Brain microvascular endothelial cell (primary cell): ENCODE data around the gene RBCK1.

ENCODE experiments used
- DNase-seq: peaks from one replicate; pipeline ENCODE4 v3.0.0-alpha.2; 2020
- H3K27ac ChIP-seq: fragments of 250-450 bp; sonication (Bioruptor Pico); 2 replicates; pipeline ENCODE4 v1.5.1; 2020; ENCODE audit warnings: mild to moderate bottlenecking, moderate library complexity
- H3K27me3 ChIP-seq: fragments of 250-450 bp; sonication (Bioruptor Pico); replicated peaks from 2 replicates; pipeline ENCODE4 v1.5.1; 2020; ENCODE audit warnings: mild to moderate bottlenecking
- H3K36me3 ChIP-seq: fragments of 250-450 bp; sonication (Bioruptor Pico); replicated peaks from 2 replicates; pipeline ENCODE4 v1.5.1; 2020; ENCODE audit warnings: mild to moderate bottlenecking
- H3K4me3 ChIP-seq: 2 replicates; pipeline ENCODE4 v1.5.1; 2011; ENCODE audit warnings: low read depth, mild to moderate bottlenecking, control low read depth, low read length, moderate library complexity
- in situ Hi-C: cut with HindIII; loops from 2 replicates; pipeline ENCODE4 v1.10.0; 2017; ENCODE audit warnings: low sequenced_read_pairs, low pct_ligation_motif_present
- TF ChIP-seq, protein P1 (sequence below): IDR thresholded peaks from 2 replicates; pipeline ENCODE4 v1.5.1; 2011; ENCODE audit warnings: low read depth, mild to moderate bottlenecking, moderate library complexity, low read length, control low read depth, inconsistent platforms; ENCODE audit errors: missing control alignments

RBCK1 gene

DNA sequence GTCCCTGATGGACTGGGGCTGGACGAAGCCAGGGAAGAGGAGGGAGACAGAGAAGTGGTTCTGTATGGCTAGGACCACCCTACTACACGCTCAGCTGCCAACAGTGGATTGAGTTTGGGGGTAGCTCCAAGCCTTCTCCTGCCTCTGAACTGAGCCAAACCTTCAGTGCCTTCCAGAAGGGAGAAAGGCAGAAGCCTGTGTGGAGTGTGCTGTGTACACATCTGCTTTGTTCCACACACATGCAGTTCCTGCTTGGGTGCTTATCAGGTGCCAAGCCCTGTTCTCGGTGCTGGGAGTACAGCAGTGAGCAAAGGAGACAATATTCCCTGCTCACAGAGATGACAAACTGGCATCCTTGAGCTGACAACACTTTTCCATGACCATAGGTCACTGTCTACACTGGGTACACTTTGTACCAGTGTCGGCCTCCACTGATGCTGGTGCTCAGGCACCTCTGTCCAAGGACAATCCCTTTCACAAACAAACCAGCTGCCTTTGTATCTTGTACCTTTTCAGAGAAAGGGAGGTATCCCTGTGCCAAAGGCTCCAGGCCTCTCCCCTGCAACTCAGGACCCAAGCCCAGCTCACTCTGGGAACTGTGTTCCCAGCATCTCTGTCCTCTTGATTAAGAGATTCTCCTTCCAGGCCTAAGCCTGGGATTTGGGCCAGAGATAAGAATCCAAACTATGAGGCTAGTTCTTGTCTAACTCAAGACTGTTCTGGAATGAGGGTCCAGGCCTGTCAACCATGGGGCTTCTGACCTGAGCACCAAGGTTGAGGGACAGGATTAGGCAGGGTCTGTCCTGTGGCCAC, 11.3 kb upstream of the RBCK1 start:
- Histone ChIP-seq H3K27ac (no peak overlapping the region), H3K36me3 (peaks cover 27% of the 10 kb centered on the region), H3K27me3 (no peaks in the 10 kb centered on the region), H3K4me3 (no peak overlapping the region)
- no peak for DNase-seq
- in situ Hi-C loops, result no loop called here
- TF ChIP-seq, protein P1, sequence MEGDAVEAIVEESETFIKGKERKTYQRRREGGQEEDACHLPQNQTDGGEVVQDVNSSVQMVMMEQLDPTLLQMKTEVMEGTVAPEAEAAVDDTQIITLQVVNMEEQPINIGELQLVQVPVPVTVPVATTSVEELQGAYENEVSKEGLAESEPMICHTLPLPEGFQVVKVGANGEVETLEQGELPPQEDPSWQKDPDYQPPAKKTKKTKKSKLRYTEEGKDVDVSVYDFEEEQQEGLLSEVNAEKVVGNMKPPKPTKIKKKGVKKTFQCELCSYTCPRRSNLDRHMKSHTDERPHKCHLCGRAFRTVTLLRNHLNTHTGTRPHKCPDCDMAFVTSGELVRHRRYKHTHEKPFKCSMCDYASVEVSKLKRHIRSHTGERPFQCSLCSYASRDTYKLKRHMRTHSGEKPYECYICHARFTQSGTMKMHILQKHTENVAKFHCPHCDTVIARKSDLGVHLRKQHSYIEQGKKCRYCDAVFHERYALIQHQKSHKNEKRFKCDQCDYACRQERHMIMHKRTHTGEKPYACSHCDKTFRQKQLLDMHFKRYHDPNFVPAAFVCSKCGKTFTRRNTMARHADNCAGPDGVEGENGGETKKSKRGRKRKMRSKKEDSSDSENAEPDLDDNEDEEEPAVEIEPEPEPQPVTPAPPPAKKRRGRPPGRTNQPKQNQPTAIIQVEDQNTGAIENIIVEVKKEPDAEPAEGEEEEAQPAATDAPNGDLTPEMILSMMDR, result no peak

DNA sequence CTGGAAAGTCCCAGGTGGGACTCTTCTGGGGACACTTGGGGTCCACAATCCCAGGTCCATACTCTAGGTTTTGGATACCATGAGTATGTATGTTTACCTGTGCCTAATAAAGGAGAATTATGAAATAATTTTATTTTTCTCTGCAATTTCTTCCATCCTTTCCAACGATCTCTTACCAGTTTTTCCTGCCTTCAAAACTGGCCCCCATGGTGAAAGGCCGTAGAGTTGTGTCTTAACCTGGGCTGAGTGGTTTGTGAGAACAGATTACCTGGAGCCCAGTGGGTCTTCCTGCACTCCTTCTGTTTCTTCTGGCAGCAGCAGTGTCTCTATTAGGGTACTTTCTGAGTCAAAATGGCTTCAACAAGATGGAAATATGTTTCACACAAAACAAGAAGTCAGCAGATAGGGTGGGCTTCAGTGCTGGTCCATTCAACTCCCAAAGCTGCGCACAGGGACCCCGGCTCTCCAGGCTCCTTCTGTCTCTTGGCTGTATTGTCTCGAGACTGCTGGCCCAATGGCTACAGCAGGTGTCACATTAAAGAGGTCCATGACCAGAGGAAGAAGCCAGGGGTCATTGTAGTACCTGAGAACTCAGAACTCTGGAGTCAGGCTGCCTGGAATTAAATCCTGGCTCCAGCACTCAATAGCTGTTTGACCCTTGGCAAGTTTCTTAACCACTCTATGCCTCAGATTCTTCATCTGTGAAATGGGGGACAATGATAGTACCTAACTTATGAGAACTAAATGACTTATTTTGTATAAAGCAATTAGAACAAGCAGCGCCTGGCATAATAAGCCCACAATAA, 10.5 kb upstream of the RBCK1 start:
- Histone ChIP-seq H3K27me3 (no peaks in the 10 kb centered on the region), H3K36me3 (peaks cover 19% of the 10 kb centered on the region), H3K4me3 (no peak overlapping the region), H3K27ac (no peak overlapping the region)
- TF ChIP-seq, protein P1, result no peak
- no peak for DNase-seq
- in situ Hi-C loops, result no loop called here

DNA sequence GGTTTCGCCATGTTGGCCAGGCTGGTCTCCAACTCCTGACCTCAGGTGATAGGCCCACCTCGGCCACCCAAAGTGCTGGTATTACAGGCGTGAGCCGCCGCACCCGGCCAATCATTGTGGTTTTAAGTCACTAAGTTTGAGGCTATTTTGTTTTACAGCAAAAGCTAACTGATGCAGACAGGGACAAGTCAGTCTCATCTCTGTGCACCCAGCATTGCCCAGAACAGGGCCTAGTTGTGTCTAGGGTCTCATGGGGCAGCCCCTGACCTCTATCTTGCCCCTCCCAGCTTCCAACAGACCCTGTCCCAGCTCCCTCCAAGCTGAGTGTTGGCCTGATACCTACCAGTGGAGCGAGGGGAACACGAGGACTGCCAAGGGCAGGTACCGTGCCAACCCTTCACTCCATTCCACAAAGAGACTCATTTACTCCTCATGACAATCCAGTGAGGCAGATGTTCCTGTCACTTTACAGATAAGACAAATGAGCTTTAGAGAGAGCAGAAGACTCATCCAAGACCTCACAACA, 8.9 kb upstream of the RBCK1 start:
- Histone ChIP-seq H3K36me3 (peaks cover 19% of the 10 kb centered on the region), H3K4me3 (no peak overlapping the region), H3K27ac (no peak overlapping the region), H3K27me3 (no peaks in the 10 kb centered on the region)
- DNase-seq, result no peak
- TF ChIP-seq, protein P1, result no peak
- in situ Hi-C loops, result no loop called here

DNA sequence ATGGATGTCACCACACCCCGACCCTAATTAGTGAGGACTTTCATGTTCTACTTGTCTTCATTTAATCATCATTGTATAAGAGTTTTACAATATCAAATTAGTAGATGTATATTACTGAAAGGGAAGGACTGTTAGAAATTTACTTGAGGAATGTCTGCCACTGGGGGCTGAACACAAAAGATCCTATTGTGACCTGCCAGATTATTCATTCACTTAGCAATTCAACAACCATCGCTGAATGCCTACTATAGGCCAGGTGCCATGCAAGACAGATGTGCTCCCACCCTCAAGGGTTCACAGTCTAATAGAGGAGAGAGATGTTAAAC, 8.0 kb upstream of the RBCK1 start:
- DNase-seq, result no peak
- in situ Hi-C loops, result no loop called here

DNA sequence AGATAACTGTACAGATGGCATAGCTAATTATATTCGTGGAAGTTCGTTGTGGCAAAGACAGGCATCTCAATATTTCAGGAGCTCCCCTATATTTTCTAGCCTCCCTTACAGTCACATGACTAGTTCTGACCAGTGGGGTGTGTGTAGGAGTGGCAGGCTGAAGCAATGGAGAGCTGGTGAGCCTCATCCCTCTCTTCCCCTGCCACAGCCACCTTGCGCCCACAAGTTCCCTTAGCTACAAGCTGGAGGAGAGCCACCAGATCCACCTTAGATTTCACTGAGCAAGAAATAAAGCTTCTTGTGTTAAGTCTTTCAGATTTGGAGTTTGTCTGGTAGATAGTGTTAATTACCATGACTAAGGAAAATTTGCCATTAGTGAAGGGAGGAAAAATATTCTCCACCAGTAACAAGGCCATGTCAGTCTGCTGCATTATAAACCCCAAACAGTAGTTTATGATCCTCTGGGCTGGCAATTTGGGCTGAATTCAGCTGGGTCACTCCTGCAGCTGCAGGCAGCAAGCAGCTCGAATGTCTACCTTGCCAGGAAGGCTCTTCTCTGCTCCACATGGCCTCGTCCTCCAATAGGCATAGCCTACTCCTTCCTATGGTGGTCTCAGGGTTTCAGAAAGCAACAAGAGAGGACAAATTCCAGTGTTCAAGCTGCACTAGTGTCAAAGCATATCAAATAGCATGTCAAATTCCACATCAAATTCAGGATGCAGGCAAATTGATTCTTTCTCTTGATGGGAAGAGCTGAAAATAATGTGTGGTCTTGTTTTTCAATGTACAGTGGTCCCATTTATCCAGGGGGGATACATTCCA, 7.4 kb upstream of the RBCK1 start:
- DNase-seq, result no peak
- in situ Hi-C loops, result no loop called here
- H3K36me3 ChIP-seq, result peaks cover 14% of the 10 kb centered on the region
- H3K27me3 ChIP-seq, result no peaks in the 10 kb centered on the region
- no peak overlapping the region for H3K4me3 ChIP-seq
- H3K27ac ChIP-seq, result no peak overlapping the region
- TF ChIP-seq, protein P1, result no peak

More for the DNA sequence above, 8.0 kb upstream of the RBCK1 start:
- no peak overlapping the region for H3K4me3 ChIP-seq
- no peak overlapping the region for H3K27ac ChIP-seq
- H3K27me3 ChIP-seq, result no peaks in the 10 kb centered on the region
- peaks cover 16% of the 10 kb centered on the region for H3K36me3 ChIP-seq
- TF ChIP-seq, protein P1, result no peak
